Measurements from ENCODE around the gene PIP4P1.

- TF ChIP-seq L3MBTL2 (conservative IDR thresholded peaks at IDR 0.05) (no peak), TARDBP (IDR thresholded peaks at IDR 0.05) (no peak), ARNT (IDR thresholded peaks at IDR 0.05) (no peak), FOXA1 (IDR thresholded peaks at IDR 0.05) (no peak)
Observed at GRCh38 chr14:20458031-20458789, 3.0 kb downstream of the PIP4P1 start.

Measured in HEK293T (cell line).